Adrenal gland (tissue), 5 donors: ENCODE data around the gene TPPP3.

Experiments used
- POLR2A ChIP-seq, 2 donors: fragments of 450-650 bp; IDR thresholded peaks; one replicate each; pipeline ENCODE4 v1.6.1; 2017; ENCODE audit warnings: antibody characterized with exemption in 2 of 2, mild to moderate bottlenecking in 2 of 2, moderate library complexity in 1 of 2
- TF ChIP-seq, protein P1 (sequence below), 6 experiments: fragments of 450-650 bp in 4 of 6; fragments of 200-600 bp in 2 of 6; sonication (generic) in 1 of 6; IDR thresholded peaks; 1 replicate in 5 of 6; 2 replicates in 1 of 6; pipeline versions ENCODE4 v1.5.1 to v1.8.0; 2016 to 2021; ENCODE audit warnings: antibody characterized with exemption in 6 of 6, mild to moderate bottlenecking in 2 of 6, moderate library complexity in 1 of 6
- donor health status: DM: no; HTN: no; CAD: no.

- TF ChIP-seq, protein P1, sequence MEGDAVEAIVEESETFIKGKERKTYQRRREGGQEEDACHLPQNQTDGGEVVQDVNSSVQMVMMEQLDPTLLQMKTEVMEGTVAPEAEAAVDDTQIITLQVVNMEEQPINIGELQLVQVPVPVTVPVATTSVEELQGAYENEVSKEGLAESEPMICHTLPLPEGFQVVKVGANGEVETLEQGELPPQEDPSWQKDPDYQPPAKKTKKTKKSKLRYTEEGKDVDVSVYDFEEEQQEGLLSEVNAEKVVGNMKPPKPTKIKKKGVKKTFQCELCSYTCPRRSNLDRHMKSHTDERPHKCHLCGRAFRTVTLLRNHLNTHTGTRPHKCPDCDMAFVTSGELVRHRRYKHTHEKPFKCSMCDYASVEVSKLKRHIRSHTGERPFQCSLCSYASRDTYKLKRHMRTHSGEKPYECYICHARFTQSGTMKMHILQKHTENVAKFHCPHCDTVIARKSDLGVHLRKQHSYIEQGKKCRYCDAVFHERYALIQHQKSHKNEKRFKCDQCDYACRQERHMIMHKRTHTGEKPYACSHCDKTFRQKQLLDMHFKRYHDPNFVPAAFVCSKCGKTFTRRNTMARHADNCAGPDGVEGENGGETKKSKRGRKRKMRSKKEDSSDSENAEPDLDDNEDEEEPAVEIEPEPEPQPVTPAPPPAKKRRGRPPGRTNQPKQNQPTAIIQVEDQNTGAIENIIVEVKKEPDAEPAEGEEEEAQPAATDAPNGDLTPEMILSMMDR (IDR thresholded peaks at IDR 0.05), result no peak
- TF ChIP-seq POLR2A (IDR thresholded peaks at IDR 0.05), result no peak
Measured at GRCh38 chr16:67400901-67401300, 7.6 kb upstream of the TPPP3 start.
